KOPT-K1 (cell line): ENCODE results near the gene LIPC.

ENCODE experiments used
- H3K27ac ChIP-seq: fragments of 200-600 bp; sonication (generic); 2 replicates; pipeline ENCODE4 v1.5.1; 2016; ENCODE audit warnings: antibody characterized with exemption, mild to moderate bottlenecking, low read depth, low read length; ENCODE audit not compliant: poor library complexity, severe bottlenecking
- H3K36me3 ChIP-seq: fragments of 200-600 bp; sonication (generic); 2 replicates; pipeline ENCODE4 v1.5.1; 2017; ENCODE audit warnings: antibody characterized with exemption, mild to moderate bottlenecking, low read length, moderate library complexity; ENCODE audit not compliant: insufficient read depth
- H3K9me3 ChIP-seq: fragments of 200-600 bp; sonication (generic); 2 replicates; pipeline ENCODE4 v1.5.1; 2017; ENCODE audit warnings: antibody characterized with exemption, low read length, mild to moderate bottlenecking; ENCODE audit not compliant: insufficient read depth, poor library complexity, severe bottlenecking

The LIPC gene

DNA sequence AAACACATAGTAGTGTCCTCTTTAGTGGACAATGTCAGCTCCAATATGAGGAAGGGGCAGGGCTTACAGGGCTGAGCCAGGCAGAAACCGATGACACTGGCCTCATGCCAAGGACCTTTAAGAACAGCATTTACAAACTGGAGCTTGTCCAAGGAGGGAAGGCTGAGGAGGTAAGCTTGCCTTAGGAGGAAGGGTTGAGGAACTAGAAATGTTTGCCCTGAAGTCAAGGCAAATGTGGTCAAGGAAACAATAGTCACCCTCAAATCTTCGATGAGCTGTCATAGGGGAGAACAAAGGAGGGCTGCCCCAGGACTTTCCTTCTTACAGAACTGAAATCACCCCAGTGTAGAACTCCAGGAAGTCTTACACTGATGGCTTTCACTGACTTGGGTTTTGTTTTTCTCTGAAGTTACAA lies 136.4 kb downstream of the LIPC start:
- Histone ChIP-seq H3K36me3 (no peaks in the 10 kb centered on the region), H3K27ac (no peak overlapping the region), H3K9me3 (peaks cover 4% of the 10 kb centered on the region)

- no peaks in the 10 kb centered on the region for H3K36me3 ChIP-seq
- peaks cover 4% of the 10 kb centered on the region for H3K9me3 ChIP-seq
- no peak overlapping the region for H3K27ac ChIP-seq
Measured at GRCh38 chr15:58569455-58569854, 137.7 kb downstream of the LIPC start.

- Histone ChIP-seq H3K36me3 (no peaks in the 10 kb centered on the region), H3K9me3 (peaks cover 4% of the 10 kb centered on the region), H3K27ac (no peak overlapping the region)
Measured at GRCh38 chr15:58571491-58571890, 139.7 kb downstream of the LIPC start.

DNA sequence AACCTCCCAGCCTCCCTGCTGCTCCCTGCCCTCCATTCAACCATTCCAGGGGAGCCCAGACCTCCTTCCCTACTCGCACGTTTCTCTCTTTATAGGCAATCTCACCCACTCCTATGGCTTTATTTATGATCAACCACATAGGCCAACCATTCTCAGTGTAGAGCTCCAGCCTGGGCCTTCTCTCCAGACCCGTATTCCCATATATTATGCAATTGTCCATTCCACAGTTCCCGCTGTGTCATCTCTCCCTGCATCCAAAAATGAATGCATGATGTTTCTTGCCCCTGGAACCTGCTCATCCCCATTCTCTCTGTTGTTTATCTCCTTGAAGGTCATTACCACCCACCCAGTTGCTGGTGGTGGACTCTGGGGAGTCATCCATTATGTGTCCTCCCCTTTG lies 140.7 kb downstream of the LIPC start:
- peaks cover 4% of the 10 kb centered on the region for H3K9me3 ChIP-seq
- no peak overlapping the region for H3K27ac ChIP-seq
- H3K36me3 ChIP-seq = no peaks in the 10 kb centered on the region

DNA sequence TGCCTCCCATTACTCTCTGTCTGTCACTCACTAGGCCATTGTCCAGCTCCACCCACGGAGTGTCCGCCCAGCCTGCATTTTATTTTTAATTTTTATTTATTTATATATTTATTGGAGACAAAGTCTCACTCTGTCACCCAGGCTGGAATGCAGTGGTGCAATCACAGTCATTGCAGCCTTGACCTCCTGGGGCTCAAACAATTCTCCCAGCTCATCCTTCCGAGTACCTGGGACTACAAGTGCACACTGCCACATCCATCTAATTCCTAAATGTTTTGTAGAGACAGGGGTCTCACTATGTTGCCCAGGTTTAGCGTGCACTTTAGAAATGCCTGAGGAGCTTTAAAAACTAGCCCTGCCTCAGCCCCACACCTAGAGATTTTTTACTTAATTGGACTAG lies 141.5 kb downstream of the LIPC start:
- H3K9me3 ChIP-seq = peaks cover 4% of the 10 kb centered on the region
- no peak overlapping the region for H3K27ac ChIP-seq

GRCh38 chr15:58574631-58575030 lies 142.8 kb downstream of the LIPC start:
- Histone ChIP-seq H3K27ac (peak overlapping the region; percentile 27), H3K9me3 (peaks cover under 1% of the 10 kb centered on the region)

More for the DNA sequence above, 141.5 kb downstream of the LIPC start:
- H3K36me3 ChIP-seq = no peaks in the 10 kb centered on the region

GRCh38 chr15:58575045-58575786 lies 143.4 kb downstream of the LIPC start:
- no peaks in the 10 kb centered on the region for H3K36me3 ChIP-seq
- no peaks in the 10 kb centered on the region for H3K9me3 ChIP-seq
- peak overlapping the region; percentile 27 for H3K27ac ChIP-seq

More at GRCh38 chr15:58574631-58575030, 142.8 kb downstream of the LIPC start:
- H3K36me3 ChIP-seq = no peaks in the 10 kb centered on the region

- Histone ChIP-seq H3K27ac (no peak overlapping the region), H3K9me3 (no peaks in the 10 kb centered on the region), H3K36me3 (no peaks in the 10 kb centered on the region)
Measured at GRCh38 chr15:58576657-58577056, 144.9 kb downstream of the LIPC start.

DNA sequence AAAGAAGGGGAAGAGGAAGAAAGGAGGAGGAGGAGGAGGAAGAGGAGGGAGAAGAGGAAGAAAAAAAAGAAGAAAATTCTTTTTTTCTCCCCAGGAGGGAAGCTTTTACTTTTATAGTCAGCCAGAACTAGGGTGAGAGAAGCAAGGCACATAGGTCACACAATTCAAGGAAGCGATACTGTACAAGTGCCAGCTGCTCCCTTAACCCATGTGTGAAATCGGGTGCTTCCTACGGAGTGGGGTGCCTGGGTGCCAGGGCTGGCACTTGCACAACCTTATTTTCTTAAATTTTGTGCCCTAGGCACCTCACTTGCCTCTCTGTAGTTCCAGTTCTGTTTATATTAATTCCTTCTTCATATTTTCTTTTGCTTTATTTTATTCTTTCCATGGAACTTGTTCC lies 150.4 kb downstream of the LIPC start:
- no peaks in the 10 kb centered on the region for H3K36me3 ChIP-seq
- H3K9me3 ChIP-seq = peaks cover 5% of the 10 kb centered on the region
- H3K27ac ChIP-seq = no peak overlapping the region

DNA sequence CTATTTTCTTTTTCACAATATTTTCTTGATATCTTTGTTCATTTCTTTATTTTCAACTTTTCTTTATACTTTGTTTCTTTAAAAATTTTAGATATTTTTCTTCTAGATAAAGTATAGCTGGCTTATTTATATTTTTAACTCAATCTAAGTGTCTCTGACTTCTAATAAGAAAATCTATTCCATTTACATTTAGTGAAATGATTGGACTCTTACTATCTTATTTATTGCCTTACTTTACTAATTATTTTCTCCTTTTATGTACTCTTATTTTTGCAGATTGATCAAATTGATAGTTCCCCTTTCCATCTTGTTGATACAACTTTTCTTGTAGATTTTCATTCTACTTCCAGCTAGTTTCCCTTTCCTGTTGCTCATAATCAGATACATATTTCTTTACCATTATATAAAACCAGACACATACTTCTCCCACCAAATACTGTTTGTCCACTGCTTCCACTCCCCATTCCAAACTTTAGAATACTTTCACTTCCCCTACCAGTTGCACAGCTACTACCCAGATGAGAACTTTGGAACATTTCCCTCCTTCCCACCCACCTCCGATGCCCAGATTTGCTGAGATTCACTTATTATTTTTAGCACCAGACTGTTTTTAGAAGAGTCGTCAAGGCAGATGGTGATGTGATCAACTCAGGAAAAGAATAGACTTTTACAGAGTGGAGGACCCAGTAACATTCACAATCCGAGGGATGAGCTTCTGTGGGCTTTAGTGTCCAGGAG lies 151.5 kb downstream of the LIPC start:
- Histone ChIP-seq H3K27ac (no peak overlapping the region), H3K36me3 (no peaks in the 10 kb centered on the region), H3K9me3 (peaks cover 5% of the 10 kb centered on the region)

- Histone ChIP-seq H3K27ac (peak overlapping the region; percentile 48), H3K36me3 (no peaks in the 10 kb centered on the region), H3K9me3 (peaks cover 5% of the 10 kb centered on the region)
Measured at GRCh38 chr15:58584789-58585461, 153.1 kb downstream of the LIPC start.

DNA sequence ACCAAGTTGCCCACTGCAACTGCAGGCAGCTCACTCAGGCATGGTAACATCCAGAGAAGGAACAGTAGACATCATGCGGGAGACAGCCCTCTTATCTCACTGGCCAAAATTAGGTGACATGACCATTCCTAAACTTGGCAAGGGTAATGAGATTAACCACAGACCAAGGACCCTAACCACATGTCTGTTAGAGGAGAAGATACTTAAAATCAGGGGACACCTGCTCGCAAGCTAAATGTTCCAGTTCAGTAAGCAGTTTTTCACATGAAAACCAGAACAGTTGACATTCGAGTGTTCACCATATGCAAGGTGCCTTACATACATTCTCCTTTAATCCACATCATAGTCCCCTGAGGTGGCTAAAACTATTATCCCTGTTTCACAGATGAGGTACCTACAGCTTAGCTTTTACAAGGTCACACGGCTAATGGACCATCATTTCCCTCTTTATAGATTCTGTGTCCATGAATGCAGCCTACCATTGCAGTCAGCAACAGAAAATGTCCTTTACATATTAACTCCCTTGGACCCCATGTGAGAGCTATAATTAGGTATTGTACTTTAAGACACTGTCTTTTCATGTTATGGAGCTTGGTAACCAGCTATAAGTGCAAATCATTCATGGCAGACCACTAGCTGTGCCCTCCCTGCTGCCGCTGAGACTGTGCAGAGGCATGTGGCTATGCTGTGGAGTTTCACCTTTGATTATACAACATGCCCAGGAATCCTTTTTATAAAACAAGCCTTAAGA lies 154.1 kb downstream of the LIPC start:
- peaks cover 5% of the 10 kb centered on the region for H3K9me3 ChIP-seq
- H3K27ac ChIP-seq = peak overlapping the region; percentile 48
- H3K36me3 ChIP-seq = no peaks in the 10 kb centered on the region

- Histone ChIP-seq H3K36me3 (no peaks in the 10 kb centered on the region), H3K27ac (no peak overlapping the region), H3K9me3 (peaks cover 5% of the 10 kb centered on the region)
Measured at GRCh38 chr15:58587486-58587885, 155.7 kb downstream of the LIPC start.

DNA sequence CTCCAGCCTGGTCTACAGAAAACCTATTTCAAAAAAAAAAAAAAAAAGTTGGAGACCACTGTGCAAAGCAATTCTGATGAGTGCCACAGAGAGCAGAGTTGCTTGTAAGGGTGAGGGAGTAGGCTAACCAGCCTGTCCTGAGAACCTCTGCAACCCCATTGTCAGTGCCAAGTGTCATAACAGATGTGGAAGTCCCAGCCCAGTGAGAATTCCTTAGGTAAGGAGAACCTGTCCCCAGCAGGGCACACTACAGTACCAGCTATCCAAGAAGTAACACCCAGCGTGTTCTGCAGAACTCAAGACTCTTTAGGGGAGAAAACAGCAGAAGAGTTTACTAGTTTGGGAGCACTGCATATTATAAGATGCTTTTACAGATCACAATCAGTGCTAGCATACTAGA lies 156.3 kb downstream of the LIPC start:
- Histone ChIP-seq H3K36me3 (no peaks in the 10 kb centered on the region), H3K27ac (no peak overlapping the region), H3K9me3 (peaks cover 5% of the 10 kb centered on the region)

GRCh38 chr15:58589047-58589446 lies 157.3 kb downstream of the LIPC start:
- H3K36me3 ChIP-seq = peaks cover 9% of the 10 kb centered on the region
- no peak overlapping the region for H3K27ac ChIP-seq
- H3K9me3 ChIP-seq = no peaks in the 10 kb centered on the region
